GM18520 (cell line): ENCODE measurements around the gene TAF6L.
"Not testable (repeated sequence)": the region's sequence is repeated elsewhere in the genome, so short reads cannot be mapped to it uniquely, and the experiment has no call there.

ENCODE experiments used
- ATAC-seq: cut with Tn5 transposase; IDR thresholded peaks from one replicate; pipeline ENCODE4 v1.9.1; 2021; ENCODE audit not compliant: unreplicated experiment

The TAF6L gene

DNA sequence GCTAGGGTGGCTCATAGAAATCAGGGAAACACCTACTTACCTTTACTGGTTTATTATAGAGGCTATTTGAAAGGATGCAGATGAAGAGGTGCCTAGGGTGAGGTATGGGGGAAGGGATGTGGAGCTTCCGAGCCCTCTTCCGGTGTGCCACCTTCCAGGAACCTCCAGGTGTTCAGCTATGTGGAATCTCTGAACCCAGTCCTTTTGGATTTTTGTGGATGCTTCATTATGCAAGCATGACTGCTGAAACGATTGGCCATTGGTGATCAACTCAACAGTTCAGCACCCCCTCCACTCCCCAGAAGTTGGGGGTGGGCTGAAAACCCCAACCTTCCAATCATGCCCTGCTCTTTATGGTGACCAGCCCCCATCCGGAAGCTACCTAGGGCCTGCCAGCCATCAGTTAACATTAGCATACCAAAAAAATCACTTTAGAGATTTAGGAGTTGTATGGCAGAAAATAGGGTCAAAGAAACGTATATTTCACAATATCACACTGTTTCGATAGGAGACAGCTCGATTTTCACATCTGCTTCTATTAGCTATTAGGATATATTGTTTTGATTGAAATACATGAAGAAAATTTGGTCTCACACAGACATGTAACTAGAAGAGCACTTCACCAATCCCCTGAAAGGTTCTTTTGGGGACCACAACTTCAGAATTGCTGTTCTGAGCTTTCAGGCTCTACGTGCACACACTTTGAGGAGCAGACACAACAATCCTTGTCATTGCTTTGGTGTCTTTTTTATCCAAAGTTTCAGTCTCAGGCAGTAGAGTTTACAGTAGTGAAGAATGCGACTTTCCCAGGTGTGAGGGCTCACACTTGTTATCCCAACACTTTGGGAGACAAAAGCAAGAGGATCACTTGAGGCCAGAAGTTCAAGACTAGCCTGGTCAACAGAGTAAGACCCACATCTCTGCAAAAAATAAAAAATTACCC is 13.1 kb upstream of the TAF6L start:
- no peak for ATAC-seq

- not testable (repeated sequence) for ATAC-seq
Measured at GRCh38 chr11:62760867-62761227, 10.3 kb upstream of the TAF6L start.

- no peak for ATAC-seq
Measured at GRCh38 chr11:62770778-62771143, 435 bp upstream of the TAF6L start.

DNA sequence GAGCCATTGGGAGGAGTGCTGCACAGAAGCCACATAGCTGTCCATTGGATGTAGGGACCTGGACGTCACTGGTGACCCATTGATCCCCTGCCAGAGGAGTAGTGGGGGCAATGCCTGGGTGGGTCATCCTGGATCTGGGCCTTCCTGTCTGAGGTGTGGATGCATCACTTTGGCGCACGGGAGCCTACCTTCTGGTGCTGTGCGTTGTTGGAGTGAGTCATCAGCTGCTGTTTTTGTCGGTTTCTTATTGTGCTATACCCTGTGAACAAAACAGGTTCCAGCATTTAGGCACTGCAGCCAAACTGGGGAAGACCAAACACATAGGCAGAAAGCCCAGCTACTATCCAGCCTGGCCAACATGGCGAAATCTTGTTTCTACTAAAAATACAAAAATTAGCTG is 3.2 kb downstream of the TAF6L start:
- no peak for ATAC-seq

DNA sequence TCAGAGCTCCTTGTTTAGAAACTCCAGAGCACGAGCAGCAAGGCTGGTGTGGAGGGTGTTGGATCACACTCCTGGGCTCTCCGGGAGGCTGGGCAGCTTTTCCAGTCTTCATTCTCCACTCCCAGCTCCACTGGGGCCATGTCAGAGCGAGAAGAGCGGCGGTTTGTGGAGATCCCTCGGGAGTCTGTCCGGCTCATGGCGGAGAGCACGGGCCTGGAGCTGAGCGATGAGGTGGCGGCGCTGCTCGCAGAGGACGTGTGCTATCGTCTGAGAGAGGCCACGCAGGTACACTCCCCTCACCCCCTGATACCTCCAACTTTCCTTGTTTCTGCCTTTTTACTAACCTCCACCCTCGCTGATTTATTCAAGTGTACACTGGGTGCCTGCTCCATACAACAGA is 4.5 kb downstream of the TAF6L start:
- no peak for ATAC-seq

- no peak for ATAC-seq
Measured at GRCh38 chr11:62777389-62777788, 6.2 kb downstream of the TAF6L start.

- no peak for ATAC-seq
Measured at GRCh38 chr11:62778441-62778840, 7.2 kb downstream of the TAF6L start.

- no peak for ATAC-seq
Measured at GRCh38 chr11:62782753-62783152, 11.6 kb downstream of the TAF6L start.

GRCh38 chr11:62786318-62787004 is 15.3 kb downstream of the TAF6L start:
- ATAC-seq = peak; percentile 52

- peak; percentile 39 for ATAC-seq
Measured at GRCh38 chr11:62787005-62787759, 16.0 kb downstream of the TAF6L start, which contains the start of gene TMEM179B. TMEM179B (plus strand) TSS chr11:62787402; CDS start chr11:62787432, 30 bp downstream.

- no peak for ATAC-seq
Measured at GRCh38 chr11:62788991-62789390, 17.8 kb downstream of the TAF6L start.

- ATAC-seq = no peak
Measured at GRCh38 chr11:62789576-62789975, 18.4 kb downstream of the TAF6L start.

GRCh38 chr11:62791501-62792201 is 20.5 kb downstream of the TAF6L start, which contains the start of gene TMEM223:
TMEM223 (minus strand) TSS chr11:62792006; CDS start chr11:62791994, 12 bp downstream.
- ATAC-seq = peak; percentile 55

DNA sequence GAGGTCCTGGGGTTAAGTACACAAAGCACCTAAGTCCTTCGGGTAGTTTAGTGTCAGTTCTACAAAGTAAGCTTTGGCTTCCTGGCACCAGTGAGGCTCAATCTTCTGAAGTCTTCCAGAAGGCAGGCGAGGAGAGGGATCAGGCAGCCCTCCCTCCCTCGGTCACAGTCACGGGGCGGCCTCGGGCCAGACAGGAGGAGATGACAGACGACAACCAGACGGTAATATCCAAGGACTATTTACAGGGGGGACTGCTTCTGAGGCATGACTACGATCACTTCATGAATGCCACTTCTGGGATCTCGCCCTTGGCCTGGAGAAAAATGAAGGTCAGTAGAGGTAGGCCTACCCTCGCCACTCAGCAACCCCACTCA is 21.0 kb downstream of the TAF6L start:
- ATAC-seq = no peak

DNA sequence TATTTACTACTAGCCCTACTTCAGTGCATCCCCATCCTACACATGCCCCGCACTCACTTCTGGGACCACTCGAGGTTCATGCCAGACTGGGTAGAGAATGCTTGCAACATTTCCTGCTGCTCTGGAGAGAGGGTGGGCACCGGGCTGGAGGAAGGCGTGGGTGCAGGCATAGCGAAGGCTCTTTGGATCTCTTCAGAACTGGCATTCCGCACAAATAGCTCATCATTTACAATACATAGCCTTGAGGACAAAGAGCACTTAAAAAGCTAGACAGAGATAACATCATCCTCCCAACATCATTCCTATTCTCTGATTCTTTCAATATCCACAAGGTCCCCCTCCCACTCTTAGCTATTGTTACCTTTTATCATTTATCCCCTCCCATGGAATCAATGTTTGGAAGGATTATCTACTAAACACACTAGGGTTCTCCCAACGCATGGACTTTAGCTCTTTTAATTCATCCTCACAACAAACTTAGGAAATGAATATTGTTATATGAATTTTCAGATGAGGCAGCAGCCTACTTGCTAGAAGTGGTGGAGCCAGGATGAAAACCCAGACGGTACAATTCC is 23.1 kb downstream of the TAF6L start:
- no peak for ATAC-seq

DNA sequence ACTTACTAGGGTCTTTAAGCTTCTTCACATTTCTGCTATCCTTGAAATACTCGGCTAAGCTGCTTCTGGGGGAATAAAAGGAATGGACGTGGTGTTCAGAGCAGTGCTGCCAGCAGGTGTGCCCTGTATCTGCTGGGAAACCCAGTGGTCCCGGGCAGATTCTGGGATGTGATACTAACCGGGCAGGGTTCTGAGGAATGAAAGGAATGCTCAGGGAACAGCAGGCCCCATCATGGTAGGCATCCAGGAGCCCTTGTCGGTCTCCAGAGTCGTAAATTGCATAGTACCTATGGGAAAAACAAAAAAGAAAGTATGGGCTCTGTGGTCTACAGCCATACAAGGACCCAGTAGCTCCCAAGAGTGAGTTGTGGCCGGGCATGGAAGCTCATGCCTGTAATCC is 25.1 kb downstream of the TAF6L start:
- no peak for ATAC-seq

DNA sequence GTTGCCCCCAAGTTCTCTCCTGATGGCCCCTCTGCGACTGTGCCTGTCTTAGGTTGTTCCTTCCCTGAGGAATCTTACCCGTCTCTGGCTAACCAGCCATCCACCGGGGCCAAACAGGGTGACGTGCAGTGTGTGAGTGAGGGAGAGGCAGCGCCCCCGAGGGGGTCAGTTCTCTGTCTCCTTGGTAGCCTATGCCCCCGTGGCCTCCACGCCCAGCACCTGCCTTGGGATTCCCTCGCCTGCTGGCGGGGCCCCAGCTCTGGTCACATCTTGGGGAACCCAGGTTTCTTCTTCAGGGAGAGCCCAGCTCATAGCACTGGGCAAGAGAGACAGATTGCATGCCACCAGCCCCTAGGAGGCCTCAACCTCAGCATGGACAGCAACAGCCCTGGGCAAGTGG is 28.3 kb downstream of the TAF6L start:
- ATAC-seq = no peak

- no peak for ATAC-seq
Measured at GRCh38 chr11:62801071-62801470, 29.9 kb downstream of the TAF6L start.

DNA sequence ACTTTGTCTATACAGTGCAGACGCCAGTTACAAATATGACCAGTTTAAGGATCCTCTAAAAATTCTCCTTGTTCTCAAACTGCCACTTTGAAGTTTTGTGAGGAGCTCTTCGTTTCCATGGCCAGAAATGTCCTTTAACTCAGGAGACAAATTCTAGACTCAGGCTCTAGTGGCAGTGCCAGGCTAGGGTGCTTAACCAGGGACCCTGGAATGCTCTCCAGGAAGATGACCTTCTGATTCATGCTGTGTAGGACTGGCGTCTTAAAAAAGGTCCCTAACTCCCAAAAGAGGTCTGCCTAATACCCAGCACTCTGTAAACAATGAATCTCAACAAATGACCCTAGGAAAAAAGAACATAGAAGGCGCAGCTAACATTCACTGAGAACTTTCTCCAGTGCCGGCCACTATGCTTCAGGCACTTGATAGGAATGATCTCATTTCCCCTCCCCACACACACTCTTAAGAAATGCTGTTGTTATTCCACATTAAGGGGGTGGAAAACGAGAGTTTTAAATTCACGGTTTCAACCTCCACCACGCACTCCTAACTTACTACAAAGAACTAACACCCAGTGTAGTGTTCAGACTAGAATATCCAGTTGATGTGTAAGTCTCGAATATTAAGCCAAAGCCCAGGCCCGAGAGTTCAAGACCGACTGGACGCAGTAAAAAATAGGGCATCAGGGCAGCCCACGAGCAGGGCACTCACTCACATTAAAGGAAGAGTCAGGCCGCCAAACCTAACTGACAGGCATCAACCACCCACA is 33.3 kb downstream of the TAF6L start:
- ATAC-seq = no peak
